ENCODE measurements around the gene QRICH1.

GRCh38 chr3:49028298-49028672 lies 65.6 kb downstream of the QRICH1 start:
- TF ChIP-seq CTCF (IDR thresholded peaks at IDR 0.05) (no peak), POLR2A (IDR thresholded peaks at IDR 0.05) (no peak)
